Left cardiac atrium (tissue), 4 donors: Measurements from ENCODE around the gene PAIP1. TPM values are rescaled to one million over a fixed set of nuclear protein-coding genes. Genes with fewer than 3 reads are reported as not detected.
"Not testable (repeated sequence)": the region's sequence is repeated elsewhere in the genome, so short reads cannot be mapped to it uniquely, and the experiment has no call there.

Experiments
- ATAC-seq, 2 donors: fragments of 200-7000 bp; cut with Tn5 transposase; one replicate each; pipeline ENCODE4 v1.9.1; 2020; ENCODE audit warnings: mild to moderate bottlenecking in 2 of 2, moderate library complexity in 2 of 2
- DNase-seq: peaks from one replicate; pipeline ENCODE4 v3.0.0-alpha.2; 2020
- intact Hi-C, 2 donors: fragments of 100-400 bp; cut with DNase I; formaldehyde crosslinking; loops; one replicate each; pipeline versions ENCODE4 v1.14.1 to v1.15.1; 2022 to 2023
- total RNA-seq, 2 donors: library from RNA; stranded (reverse); fragmentation: NEBNext Ultra II Directional; extraction: Animal tissue kit (Norgen Biotek cat#: 25700); gene quantifications; one replicate each; pipeline ENCODE4 v1.2.1, GENCODE V29; 2021
- donor health status: DM: no; HTN: yes; CAD: no.
- donor health status: DM: no; HTN: yes; CAD: no; lungs with severe emphysema.
- donor health status: DM: yes; HTN: yes; CAD: no.
- donor health status: Dilated cardiomyopathy.

Gene PAIP1
- total RNA-seq, 2 donors from 2014 or later: 80.6 to 91.8 TPM

- ATAC-seq (peak in 1 of 2 donors; percentile 40), DNase-seq (no peak)
- intact Hi-C loops: no loop called here
Measured at GRCh38 chr5:43543434-43543833, 13.4 kb downstream of the PAIP1 start.

DNA sequence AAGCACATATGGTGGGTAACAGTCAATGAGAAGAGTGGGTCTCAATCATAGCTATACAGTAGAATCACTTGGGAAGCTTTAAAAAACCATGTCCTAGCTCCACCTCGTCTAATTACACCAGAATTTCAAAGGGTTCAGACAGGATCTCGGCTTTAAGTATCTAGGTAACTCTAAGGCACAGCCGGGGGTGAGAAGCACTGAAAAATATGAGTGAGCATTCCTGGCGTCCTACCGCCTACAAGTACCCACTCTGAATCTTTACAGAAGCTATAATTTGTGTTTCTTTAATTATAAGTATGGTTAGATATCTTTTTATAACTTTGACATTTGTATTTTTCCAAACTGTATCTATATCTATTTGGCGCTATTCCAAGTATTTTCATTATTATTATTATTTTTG lies 16.1 kb downstream of the PAIP1 start:
- ATAC-seq (no peak), DNase-seq (no peak)
- intact Hi-C loops: no loop called here

GRCh38 chr5:43536972-43537371 lies 19.9 kb downstream of the PAIP1 start:
- DNase-seq: no peak
- intact Hi-C loops: no loop called here

DNA sequence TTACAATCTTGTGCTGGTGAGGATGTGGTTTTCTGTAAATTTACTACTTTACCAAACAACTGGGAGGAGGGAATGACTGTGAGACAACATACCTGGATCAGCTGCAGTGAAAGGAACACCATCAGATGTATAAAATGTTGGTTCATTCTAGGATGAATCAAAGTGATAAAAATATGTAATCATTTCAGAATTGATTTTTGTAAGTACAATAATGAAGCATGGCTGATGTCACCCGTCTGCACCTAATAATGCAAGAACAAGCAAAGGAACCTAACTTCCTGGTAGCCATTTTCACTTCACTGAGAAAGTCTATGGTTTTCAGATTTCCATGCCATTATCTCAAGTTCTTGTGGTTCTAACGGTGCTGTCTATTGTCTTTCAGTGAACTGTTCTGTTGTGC lies 23.2 kb downstream of the PAIP1 start:
- intact Hi-C loops: no loop called here
- no peak for DNase-seq
- ATAC-seq: no peak

More at GRCh38 chr5:43536972-43537371, 19.9 kb downstream of the PAIP1 start:
- no peak for ATAC-seq

GRCh38 chr5:43530648-43531047 lies 26.2 kb downstream of the PAIP1 start:
- intact Hi-C loops: no loop called here
- no peak for DNase-seq
- no peak for ATAC-seq

GRCh38 chr5:43523662-43524072 lies 33.2 kb downstream of the PAIP1 start:
- intact Hi-C loops: no loop called here

DNA sequence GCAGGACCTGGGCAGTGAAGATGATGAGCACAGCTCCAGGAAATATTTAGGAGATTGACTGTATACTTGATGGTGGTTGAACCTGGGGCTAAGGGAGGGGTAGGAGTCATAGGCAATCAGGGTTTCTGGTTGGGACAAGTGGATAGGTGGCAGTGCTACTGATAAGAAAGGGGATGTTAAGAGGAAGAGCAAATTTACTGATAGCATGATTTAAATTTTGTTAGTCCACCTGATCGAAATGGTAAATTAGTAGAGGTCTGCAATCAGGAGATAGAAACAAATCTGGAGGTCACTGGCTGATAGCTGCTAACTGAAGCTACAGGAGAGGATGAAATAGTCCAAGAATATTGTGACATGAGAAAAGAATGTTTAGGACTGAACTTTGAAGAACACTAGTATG lies 36.3 kb downstream of the PAIP1 start:
- no peak for ATAC-seq
- DNase-seq: no peak
- intact Hi-C loops: no loop called here

More at GRCh38 chr5:43523662-43524072, 33.2 kb downstream of the PAIP1 start:
- no peak for ATAC-seq
- DNase-seq: no peak

GRCh38 chr5:43515678-43516048 lies 41.2 kb downstream of the PAIP1 start:
- intact Hi-C loops: no loop called here
- DNase-seq (no peak), ATAC-seq (no peak)

GRCh38 chr5:43514816-43515677 lies 41.8 kb downstream of the PAIP1 start, which contains the start of gene C5orf34:
Gene C5orf34 (minus strand): TSS chr5:43515148. CDS start chr5:43509339, 5,809 bp downstream.
- intact Hi-C loops: no loop called here
- peak; percentile 100 for ATAC-seq

GRCh38 chr5:43514471-43514815 lies 42.4 kb downstream of the PAIP1 start:
- intact Hi-C loops: no loop called here
- DNase-seq: no peak
- peak in 1 of 2 donors; percentile 41 for ATAC-seq

More at GRCh38 chr5:43514816-43515677, 41.8 kb downstream of the PAIP1 start, which contains the start of gene C5orf34:
- DNase-seq: peak; percentile 97

DNA sequence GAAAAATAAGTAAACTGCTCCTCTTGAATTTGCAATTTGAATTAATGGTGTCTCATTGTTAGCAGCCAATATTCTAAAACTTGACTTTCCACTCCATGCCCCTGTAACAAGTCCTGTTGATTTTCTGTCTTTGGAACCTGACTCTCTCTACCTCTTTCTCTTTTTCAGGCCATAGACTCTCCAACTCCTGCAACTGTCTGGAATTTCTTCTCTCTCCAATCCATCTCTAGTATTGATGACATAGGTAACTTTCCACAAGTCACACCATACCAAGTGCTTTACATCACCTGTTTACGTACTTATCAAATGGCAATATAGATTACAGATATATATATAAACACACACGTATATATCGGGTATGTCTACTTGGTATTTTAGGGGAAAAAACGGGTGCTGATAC lies 42.9 kb downstream of the PAIP1 start:
- ATAC-seq (no peak), DNase-seq (no peak)
- intact Hi-C loops: no loop called here

GRCh38 chr5:43511062-43511461 lies 45.8 kb downstream of the PAIP1 start:
- intact Hi-C loops, DNase-seq, ATAC-seq: not testable (repeated sequence)

DNA sequence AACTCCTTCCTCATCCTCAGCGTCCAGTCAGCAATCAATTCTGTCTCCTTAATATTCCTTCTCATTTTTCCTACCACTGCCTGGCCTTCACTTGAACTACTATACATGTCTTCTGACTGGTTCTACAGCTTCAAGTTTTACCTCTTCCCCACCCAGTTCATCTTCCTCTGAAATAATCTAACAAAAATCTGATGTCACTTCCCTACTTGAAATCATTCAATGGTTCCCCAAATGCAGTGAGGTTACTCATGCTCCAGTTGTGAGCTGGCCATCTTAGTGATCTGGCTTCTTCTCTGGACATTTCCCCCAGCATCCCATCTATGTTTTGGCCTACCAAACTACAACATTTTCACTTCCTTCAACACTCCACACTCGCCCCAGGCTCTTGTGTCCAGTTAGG lies 58.3 kb downstream of the PAIP1 start:
- intact Hi-C loops: no loop called here
- ATAC-seq (no peak), DNase-seq (no peak)

DNA sequence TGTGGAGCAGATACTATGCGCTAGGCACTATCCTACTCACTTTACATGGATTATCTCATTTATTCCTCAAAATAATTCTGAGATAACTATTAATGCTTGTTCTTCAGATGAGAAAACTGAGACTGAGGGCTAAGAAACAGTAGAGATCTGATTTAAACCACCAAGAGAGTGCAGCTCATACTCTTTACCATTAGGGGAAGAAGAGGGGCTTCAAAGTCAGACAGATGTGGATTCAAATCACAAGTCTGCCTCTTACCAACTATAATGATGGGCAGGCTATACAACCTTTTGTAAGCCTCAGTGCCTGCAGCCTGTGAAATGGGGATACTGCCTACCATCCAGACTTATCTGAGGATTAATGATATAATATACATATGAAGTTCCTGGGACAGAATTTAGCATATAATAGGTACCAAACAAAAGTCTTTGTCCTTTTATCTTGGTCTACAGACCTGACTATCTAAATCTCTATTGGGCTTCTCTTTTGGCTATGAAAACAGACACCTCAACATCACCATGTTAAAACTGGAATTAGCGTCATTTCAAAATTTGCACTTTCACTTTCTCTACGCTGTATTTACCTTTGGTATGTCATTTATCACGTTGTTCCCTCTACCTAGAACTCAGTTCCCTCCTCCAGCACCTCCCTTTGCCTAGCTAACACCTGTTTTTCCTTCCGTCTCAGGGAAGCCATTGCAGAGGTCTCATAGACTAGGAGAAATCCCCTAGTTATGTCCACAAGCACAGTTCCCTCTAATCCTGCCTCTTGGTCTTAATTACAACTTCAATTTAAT lies 59.4 kb downstream of the PAIP1 start:
- ATAC-seq (no peak), DNase-seq (no peak)
- intact Hi-C loops: no loop called here

GRCh38 chr5:43491326-43491725 lies 65.6 kb downstream of the PAIP1 start:
- ATAC-seq (no peak), DNase-seq (no peak)
- intact Hi-C loops: no loop called here

DNA sequence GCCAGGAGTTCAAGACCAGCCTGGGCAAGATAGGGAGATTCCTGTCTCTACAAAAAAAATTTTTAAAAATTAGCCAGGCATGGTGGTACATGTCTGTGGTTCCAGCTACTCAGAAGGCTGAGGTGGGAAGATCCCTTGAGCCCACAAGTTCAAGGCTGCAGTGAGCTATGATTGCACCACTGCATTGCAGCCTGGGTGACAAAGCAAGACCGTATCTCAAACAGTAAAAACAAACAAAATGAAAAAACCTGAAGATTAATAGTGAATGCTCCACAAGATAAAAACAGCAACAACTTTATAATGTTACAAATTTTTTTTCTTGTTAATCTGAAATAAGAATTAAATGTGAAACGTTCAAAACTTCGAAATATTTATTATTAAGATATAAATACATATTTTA lies 70.5 kb downstream of the PAIP1 start:
- DNase-seq: no peak
- intact Hi-C loops: loop anchor here in 1 of 2 donors (10.0 kb wide), 1 partner anchor 172 kb away; the partner anchor contains the start of gene HMGCS1
- ATAC-seq: no peak

DNA sequence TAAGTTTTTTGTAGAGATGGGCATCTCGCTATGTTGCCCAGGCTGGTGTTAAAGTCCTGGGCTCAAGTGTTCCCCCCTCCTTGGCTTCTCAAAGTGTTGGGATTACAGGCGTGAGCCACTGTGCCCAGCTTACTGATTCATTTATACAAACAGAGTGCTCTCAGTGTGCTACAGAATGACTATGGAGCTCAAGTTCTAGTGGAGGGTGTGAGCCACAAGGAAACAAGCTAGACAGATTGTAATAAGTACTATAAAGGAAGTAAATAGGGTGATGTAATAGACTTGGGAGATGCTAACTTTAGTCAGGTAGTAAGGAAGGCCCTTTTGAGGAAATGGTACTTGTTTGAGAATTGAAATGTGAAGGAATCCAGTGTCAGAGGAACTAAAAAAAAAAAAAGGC lies 71.5 kb downstream of the PAIP1 start:
- DNase-seq (no peak), ATAC-seq (no peak)
- intact Hi-C loops: loop anchor here in 1 of 2 donors (10.0 kb wide), 1 partner anchor 171 kb away; the partner anchor contains the start of gene HMGCS1

DNA sequence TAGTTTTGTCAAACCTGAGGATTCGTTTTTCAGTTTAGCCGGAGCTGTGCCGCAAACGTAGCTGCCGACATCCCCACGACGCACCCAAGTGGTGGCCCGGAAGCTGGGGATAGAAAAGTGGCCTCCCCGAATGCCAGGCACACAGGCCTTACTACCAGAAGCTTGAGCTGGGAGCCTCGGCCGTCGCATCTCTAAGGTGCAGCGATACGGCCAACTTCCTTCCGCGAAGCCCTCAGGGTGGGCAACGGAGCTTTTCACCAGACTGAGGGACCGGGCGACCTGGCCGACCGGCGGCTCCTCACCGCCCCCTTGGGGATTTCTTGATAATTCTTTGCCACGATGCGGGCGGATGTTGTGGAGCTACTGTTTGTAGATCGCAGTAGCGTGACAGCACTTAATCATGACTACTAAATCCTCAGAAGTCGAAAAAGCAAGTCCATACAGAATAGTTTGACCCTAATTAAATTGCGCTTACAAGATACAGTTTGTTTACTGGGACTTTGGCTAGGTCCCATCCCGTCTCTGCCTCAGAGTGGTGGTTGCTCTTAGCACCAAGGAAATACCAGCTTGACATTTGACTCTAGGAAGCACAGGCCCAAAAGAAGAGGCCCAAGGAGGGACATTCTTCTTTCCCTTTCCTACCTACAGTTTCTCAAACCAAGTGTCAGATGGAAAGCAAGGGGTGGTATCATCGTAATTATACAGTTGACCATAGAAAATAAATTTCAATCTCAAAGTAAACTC lies 72.6 kb downstream of the PAIP1 start:
- intact Hi-C loops: loop anchor here in 1 of 2 donors (10.0 kb wide), 1 partner anchor 169 kb away; the partner anchor contains the start of gene HMGCS1

More for the DNA sequence above, 72.6 kb downstream of the PAIP1 start:
- DNase-seq (peak; percentile 84), ATAC-seq (peak; percentile 75 to 87)
